HG02870 (cell line): Measurements from ENCODE around the gene DPY30.

ENCODE experiments used
- ATAC-seq: cut with Tn5 transposase; IDR thresholded peaks from one replicate; pipeline ENCODE4 v1.9.1; 2021; ENCODE audit warnings: mild to moderate bottlenecking, moderate library complexity; ENCODE audit not compliant: unreplicated experiment

The DPY30 gene

GRCh38 chr2:32010280-32010669, 29.3 kb downstream of the DPY30 start:
- peak; percentile 67 for ATAC-seq

GRCh38 chr2:32009516-32010256, 29.9 kb downstream of the DPY30 start:
- ATAC-seq, result peak; percentile 17

GRCh38 chr2:32008805-32009515, 30.6 kb downstream of the DPY30 start:
- ATAC-seq, result no peak

- ATAC-seq, result no peak
Measured at GRCh38 chr2:32007121-32007391, 32.5 kb downstream of the DPY30 start.

GRCh38 chr2:32005371-32005976, 34.1 kb downstream of the DPY30 start:
- ATAC-seq, result no peak

GRCh38 chr2:32003791-32004190, 35.8 kb downstream of the DPY30 start:
- ATAC-seq, result no peak

- no peak for ATAC-seq
Measured at GRCh38 chr2:32002406-32002805, 37.2 kb downstream of the DPY30 start.

- ATAC-seq, result no peak
Measured at GRCh38 chr2:31999438-31999837, 40.2 kb downstream of the DPY30 start.

- ATAC-seq, result no peak
Measured at GRCh38 chr2:31998731-31999383, 40.7 kb downstream of the DPY30 start.

- no peak for ATAC-seq
Measured at GRCh38 chr2:31997653-31998052, 42.0 kb downstream of the DPY30 start.

GRCh38 chr2:31996571-31997150, 42.9 kb downstream of the DPY30 start:
- ATAC-seq, result no peak

- ATAC-seq, result no peak
Measured at GRCh38 chr2:31992934-31993333, 46.7 kb downstream of the DPY30 start.

GRCh38 chr2:31992025-31992579, 47.5 kb downstream of the DPY30 start:
- ATAC-seq, result no peak

- no peak for ATAC-seq
Measured at GRCh38 chr2:31989946-31990345, 49.7 kb downstream of the DPY30 start.

- no peak for ATAC-seq
Measured at GRCh38 chr2:31987454-31988220, 52.0 kb downstream of the DPY30 start.

- ATAC-seq, result no peak
Measured at GRCh38 chr2:31986906-31987305, 52.7 kb downstream of the DPY30 start.

GRCh38 chr2:31983762-31984467, 55.7 kb downstream of the DPY30 start:
- ATAC-seq, result no peak

- ATAC-seq, result peak; percentile 100
Measured at GRCh38 chr2:31980674-31981356, 58.8 kb downstream of the DPY30 start.

- ATAC-seq, result no peak
Measured at GRCh38 chr2:31979956-31980355, 59.6 kb downstream of the DPY30 start.
